Heart left ventricle (tissue), 13 donors: ENCODE results near the gene SLC24A2.

Experiments
- POLR2A ChIP-seq, 2 donors: fragments of 450-650 bp; IDR thresholded peaks; one replicate each; pipeline ENCODE4 v1.6.1; 2017; ENCODE audit warnings: antibody characterized with exemption in 2 of 2, mild to moderate bottlenecking in 2 of 2, moderate library complexity in 2 of 2
- TF ChIP-seq, protein P1 (sequence below), 12 donors: fragments of 200-600 bp; sonication (generic) in 4 of 12; IDR thresholded peaks; one replicate each; pipeline versions ENCODE4 v1.5.0 to v1.8.0; 2018 to 2022; ENCODE audit warnings: antibody characterized with exemption in 12 of 12, mild to moderate bottlenecking in 5 of 12
- donor health status: ischemic (EF 13 %, LVEDD 7.1; RV severe dilation, severe dysfunction).
- donor health status: DM: no; HTN: yes; CAD: no.
- donor health status: DM: no; HTN: no; CAD: no.
- donor health status: ischemic (EF 25% LVEDD 6.9; RV normal size, moderate dysfunction).
- donor health status: ischemic (EF 25% LVEDD 5.7; RV mildly dilated, moderate dysfunction).
- donor health status: ischemic (EF 35%, LVEDD 5.7; RV mildly dilated, moderate dysfunction).
- donor health status: nonischemic (EF 11% LVEDD 7.7; RV severe dilation, severe dysfunction).
- donor health status: DM: yes; HTN: yes; CAD: no.
- donor health status: PGD.
- donor health status: ischemic (EF 29% LVEDD 5.4; RV normal size, mild dysfunction).
- donor health status: nonischemic (EF 23%, LVEDD 6.1; RV moderate dilation, normal function).

DNA sequence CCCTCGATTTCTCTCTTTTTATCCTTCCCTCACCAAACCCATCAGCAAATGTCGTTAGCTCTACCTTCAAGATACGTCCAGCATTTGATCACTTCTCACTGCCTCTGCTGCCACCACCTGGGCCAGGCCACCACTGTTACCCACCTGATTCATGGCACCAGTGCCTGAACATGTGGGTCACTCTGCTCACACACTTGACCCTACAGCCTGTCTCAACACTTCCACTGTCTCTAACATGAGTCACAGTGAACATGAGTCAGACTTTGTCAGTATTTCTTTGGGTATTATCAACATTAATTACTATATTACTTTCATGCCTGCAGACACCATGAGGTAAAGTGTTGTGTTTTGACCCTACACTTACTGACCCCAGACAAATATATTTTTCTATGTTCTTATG lies 19.6 kb downstream of the SLC24A2 start:
- TF ChIP-seq, protein P1, sequence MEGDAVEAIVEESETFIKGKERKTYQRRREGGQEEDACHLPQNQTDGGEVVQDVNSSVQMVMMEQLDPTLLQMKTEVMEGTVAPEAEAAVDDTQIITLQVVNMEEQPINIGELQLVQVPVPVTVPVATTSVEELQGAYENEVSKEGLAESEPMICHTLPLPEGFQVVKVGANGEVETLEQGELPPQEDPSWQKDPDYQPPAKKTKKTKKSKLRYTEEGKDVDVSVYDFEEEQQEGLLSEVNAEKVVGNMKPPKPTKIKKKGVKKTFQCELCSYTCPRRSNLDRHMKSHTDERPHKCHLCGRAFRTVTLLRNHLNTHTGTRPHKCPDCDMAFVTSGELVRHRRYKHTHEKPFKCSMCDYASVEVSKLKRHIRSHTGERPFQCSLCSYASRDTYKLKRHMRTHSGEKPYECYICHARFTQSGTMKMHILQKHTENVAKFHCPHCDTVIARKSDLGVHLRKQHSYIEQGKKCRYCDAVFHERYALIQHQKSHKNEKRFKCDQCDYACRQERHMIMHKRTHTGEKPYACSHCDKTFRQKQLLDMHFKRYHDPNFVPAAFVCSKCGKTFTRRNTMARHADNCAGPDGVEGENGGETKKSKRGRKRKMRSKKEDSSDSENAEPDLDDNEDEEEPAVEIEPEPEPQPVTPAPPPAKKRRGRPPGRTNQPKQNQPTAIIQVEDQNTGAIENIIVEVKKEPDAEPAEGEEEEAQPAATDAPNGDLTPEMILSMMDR (IDR thresholded peaks at IDR 0.05) = no peak
- no peak for TF ChIP-seq POLR2A (IDR thresholded peaks at IDR 0.05)
